ENCODE measurements around the gene SBF2. TPM values are rescaled to one million over a fixed set of nuclear protein-coding genes. Genes with fewer than 3 reads are reported as not detected.

SBF2 gene
- total RNA-seq, 2 donors from 2014 or later: 30.5 to 47.0 TPM

GRCh38 chr11:9803685-9804418 lies 490.2 kb downstream of the SBF2 start:
- no peaks in the 10 kb centered on the region for H3K4me1 ChIP-seq
- no peaks in the 10 kb centered on the region for H3K9me3 ChIP-seq
- H3K4me3 ChIP-seq: no peak overlapping the region
- no peaks in the 10 kb centered on the region for H3K27me3 ChIP-seq
- DNase-seq: no peak
- intact Hi-C loops (cut with DNase I): no loop called here
- no peak overlapping the region for H3K27ac ChIP-seq
- no peak overlapping the region for H3K9ac ChIP-seq (ENCODE audit: low read depth in 2 of 2, low read length in 2 of 2)
- H3K36me3 ChIP-seq: no peaks in the 10 kb centered on the region
- TF ChIP-seq CTCF (IDR thresholded peaks at IDR 0.05): no peak

- Histone ChIP-seq H3K36me3 (no peaks in the 10 kb centered on the region), H3K9me3 (no peaks in the 10 kb centered on the region), H3K4me3 (no peak overlapping the region), H3K9ac (ENCODE audit: low read depth in 2 of 2, low read length in 2 of 2) (no peak overlapping the region), H3K4me1 (no peaks in the 10 kb centered on the region), H3K27me3 (no peaks in the 10 kb centered on the region), H3K27ac (no peak overlapping the region)
- intact Hi-C loops (cut with DNase I): no loop called here
- no peak for TF ChIP-seq CTCF (IDR thresholded peaks at IDR 0.05)
- no peak for DNase-seq
These were observed 491.6 kb downstream of the SBF2 start for GRCh38 chr11:9802291-9802861.

- Histone ChIP-seq H3K27me3 (no peaks in the 10 kb centered on the region), H3K4me3 (no peak overlapping the region), H3K4me1 (no peaks in the 10 kb centered on the region), H3K9me3 (no peaks in the 10 kb centered on the region), H3K9ac (ENCODE audit: low read depth in 2 of 2, low read length in 2 of 2) (no peak overlapping the region), H3K27ac (no peak overlapping the region), H3K36me3 (no peaks in the 10 kb centered on the region)
- no peak for TF ChIP-seq CTCF (IDR thresholded peaks at IDR 0.05)
- intact Hi-C loops (cut with DNase I): no loop called here
- DNase-seq: no peak
These were observed 494.1 kb downstream of the SBF2 start for GRCh38 chr11:9799886-9800285.

GRCh38 chr11:9797300-9797699 lies 496.7 kb downstream of the SBF2 start:
- Histone ChIP-seq H3K4me3 (no peak overlapping the region), H3K4me1 (no peaks in the 10 kb centered on the region), H3K9me3 (no peaks in the 10 kb centered on the region), H3K27me3 (no peaks in the 10 kb centered on the region), H3K27ac (no peak overlapping the region), H3K36me3 (no peaks in the 10 kb centered on the region), H3K9ac (ENCODE audit: low read depth in 2 of 2, low read length in 2 of 2) (no peak overlapping the region)
- no peak for TF ChIP-seq CTCF (IDR thresholded peaks at IDR 0.05)
- no peak for DNase-seq
- intact Hi-C loops (cut with DNase I): no loop called here

GRCh38 chr11:9796854-9797253 lies 497.2 kb downstream of the SBF2 start:
- DNase-seq: no peak
- no peaks in the 10 kb centered on the region for H3K27me3 ChIP-seq
- TF ChIP-seq CTCF (IDR thresholded peaks at IDR 0.05): no peak
- H3K9ac ChIP-seq (ENCODE audit: low read depth in 2 of 2, low read length in 2 of 2): no peak overlapping the region
- no peak overlapping the region for H3K27ac ChIP-seq
- no peaks in the 10 kb centered on the region for H3K36me3 ChIP-seq
- H3K9me3 ChIP-seq: no peaks in the 10 kb centered on the region
- H3K4me1 ChIP-seq: no peaks in the 10 kb centered on the region
- no peak overlapping the region for H3K4me3 ChIP-seq
- intact Hi-C loops (cut with DNase I): no loop called here

All from colonic mucosa (tissue), 4 donors.